Measurements from ENCODE around the gene CD82.

Gene CD82

DNA sequence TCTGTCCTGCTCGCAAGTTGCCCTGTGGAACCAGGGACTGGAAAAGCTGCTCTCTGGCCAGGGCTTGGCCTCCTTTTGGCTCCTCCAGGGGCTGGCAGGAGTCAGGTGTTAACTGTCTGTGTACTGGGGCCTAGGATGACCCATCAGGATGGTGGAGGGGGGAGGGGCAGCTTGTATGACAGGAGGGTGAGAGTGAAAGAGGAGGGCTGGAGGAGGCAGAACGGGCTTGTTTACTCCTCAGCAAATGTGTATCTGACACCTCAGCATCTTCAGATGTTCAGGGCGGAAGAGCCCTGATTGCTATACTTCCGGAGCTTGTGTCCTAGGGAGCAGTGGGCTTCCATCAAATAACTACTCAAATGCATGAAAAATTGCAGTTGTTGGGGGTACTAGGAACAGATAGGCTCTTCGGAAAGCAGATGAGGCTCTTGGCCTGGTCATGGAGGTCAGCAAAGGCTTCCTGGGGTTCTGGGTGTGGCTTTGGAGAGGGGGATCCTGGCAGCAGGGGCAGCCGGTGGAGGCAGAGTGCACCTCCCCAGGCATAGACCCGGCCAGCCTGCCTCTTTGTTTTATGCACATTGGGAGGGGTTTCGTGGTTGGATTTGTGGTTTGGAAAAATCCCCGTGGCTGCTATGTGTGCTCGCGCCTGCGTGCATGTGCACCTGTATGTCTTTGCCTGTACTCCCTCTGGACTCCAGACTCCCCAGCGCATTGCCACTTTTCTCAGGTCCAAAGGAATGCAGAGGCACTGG is 31.2 kb downstream of the CD82 start:
- DNase-seq (ENCODE audit: insufficient read length, low spot score), result peak; percentile 36
- FAIRE-seq, result peak; percentile 97

DNA sequence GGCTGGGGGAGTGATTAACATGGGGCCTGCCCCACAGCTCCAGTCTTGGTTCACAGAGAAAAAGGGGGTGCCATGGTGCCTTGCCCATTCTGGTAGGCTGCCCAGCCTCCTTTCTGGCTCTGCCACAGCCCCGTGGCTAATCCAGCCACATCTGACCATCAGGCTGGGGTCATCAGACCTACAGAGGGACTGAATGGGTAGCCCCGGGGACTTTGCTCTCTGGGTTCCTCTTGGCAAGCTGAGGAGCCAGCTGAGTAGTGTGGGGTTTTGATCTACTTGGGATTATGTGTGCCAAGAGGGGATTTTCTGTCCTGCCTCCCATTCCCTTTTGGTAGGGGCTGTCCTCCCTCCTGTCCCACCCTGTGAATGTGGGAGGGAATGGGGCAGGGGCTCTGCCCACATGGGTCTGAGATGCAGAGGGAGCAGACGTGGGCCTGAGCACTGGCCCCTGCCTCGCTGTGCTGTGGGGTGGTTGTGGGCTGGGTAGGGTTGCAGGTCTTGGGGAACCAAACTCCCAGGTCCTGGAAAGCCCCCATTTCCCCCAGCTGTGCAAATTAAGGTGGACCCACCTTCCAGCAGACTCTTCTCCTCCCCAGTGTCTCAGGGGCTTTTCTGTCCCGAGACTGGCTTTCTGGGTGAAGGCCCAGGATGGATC is 32.0 kb downstream of the CD82 start:
- DNase-seq (ENCODE audit: insufficient read length, low spot score) (no peak), FAIRE-seq (no peak)

DNA sequence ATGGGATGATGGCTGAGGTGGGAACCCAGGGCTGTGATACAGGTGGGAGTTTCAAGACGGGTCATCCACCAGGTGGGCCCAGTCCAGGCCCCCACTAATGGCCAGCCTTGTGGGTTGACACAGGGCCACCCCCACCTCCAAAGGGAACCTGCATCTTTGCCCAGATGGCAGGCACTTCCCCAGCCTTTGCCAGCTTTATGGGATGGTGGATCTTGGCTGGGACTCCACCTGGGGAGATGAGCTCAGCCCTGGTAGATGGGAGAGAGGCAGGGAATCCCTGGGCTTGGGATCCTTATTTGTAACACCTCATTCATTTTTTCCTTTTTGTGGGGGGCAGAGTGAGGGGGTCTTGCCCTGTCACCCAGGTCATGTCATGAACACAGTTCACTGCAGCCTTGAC is 33.4 kb downstream of the CD82 start:
- no peak for FAIRE-seq
- no peak for DNase-seq (ENCODE audit: insufficient read length, low spot score)

DNA sequence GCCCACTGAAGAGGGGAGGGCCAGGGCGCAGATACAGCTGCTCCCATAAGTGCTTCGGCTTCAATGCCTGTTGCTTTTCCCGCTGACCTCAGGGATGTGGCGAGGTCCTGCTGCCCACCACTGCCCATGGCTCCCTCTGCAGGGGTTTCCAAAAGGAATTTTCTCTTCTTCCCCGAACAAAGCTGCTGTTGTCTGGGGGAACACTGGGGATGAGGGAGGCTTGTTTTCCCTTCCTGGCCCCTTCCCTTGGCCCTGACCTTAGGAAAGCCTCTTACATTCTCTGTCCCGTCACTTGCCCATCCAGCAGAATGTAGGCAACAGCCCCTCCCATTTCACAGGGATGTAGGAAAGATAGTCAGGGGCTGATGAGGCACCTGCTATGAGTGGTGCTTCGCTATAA is 34.8 kb downstream of the CD82 start:
- FAIRE-seq (no peak), DNase-seq (ENCODE audit: insufficient read length, low spot score) (no peak)

DNA sequence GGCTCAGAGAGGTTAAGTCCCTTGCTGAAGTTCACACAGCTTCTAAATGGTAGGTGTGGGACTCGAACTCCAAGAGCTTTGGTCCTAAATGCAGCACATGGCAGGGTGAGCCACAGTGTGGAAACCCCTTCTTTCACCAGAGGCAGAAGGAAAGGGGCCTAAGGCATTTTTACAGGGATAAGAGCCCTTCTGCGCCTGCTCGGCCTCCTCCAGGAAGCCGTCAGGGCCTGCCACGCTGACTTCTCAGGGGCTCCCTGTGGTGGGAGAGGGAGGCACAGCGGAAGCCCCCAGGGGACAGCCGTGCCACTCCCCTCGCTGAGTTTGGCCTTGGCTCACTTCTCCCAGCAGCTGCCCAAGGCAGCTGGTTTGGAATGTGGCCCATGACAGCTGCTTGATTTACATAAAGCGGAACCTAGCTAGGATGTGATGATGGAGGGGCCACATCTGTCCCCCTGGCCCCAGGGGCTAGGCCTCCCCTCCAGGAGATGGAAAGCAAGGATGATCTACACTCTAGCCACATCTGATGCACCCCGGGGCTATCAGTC is 35.4 kb downstream of the CD82 start:
- DNase-seq (ENCODE audit: insufficient read length, low spot score) (peak; percentile 30), FAIRE-seq (no peak)

DNA sequence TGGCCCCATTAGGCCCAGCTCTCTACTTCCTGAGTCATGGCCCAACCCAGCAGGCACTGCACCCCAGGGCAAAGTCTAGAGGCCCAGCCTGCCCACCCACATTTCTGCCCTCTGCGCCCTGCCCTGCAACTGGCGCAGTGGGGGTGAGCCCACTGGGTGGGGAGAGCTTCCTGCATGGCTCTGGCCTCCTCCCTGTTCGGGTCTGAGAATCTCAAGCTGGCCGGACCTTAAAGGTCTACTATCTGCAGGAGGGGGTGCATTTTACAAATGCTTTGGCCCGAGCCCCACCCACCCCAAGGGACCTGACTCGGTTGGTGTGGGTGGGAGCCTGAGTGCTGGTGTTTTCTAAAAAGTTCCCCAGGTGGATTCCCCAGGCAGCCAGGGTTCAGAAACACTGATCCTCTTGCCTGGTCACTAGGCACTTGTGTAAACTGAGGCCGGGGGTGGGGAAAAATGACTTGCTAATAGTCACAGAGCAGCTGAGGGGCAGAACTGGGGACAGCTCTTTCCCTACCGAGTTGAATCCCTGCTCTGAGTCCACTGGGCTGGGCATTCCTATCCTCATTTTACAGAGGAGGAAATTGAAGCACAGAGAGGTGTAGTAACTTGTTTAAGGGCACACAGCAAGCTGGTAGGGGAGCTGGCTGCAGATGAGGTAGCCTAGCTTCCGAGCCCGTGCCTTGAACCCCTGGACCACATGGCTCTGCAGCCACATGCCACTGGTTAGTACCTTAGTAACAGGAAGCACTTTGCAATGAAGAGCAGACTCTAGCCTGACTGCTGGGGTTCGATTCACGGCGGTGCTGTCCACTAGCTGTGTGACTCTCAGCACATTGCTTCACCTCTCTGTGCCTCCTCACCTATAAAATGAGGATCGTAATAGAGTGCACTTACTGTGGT is 36.3 kb downstream of the CD82 start:
- no peak for DNase-seq (ENCODE audit: insufficient read length, low spot score)
- FAIRE-seq, result peak; percentile 87

- FAIRE-seq, result no peak
- no peak for DNase-seq (ENCODE audit: insufficient read length, low spot score)
Observed at GRCh38 chr11:44602891-44603310, 37.4 kb downstream of the CD82 start.

- FAIRE-seq (peak; percentile 35), DNase-seq (ENCODE audit: insufficient read length, low spot score) (no peak)
Observed at GRCh38 chr11:44604171-44604581, 38.7 kb downstream of the CD82 start.

GRCh38 chr11:44605068-44605708 is 39.7 kb downstream of the CD82 start:
- no peak for DNase-seq (ENCODE audit: insufficient read length, low spot score)
- no peak for FAIRE-seq

DNA sequence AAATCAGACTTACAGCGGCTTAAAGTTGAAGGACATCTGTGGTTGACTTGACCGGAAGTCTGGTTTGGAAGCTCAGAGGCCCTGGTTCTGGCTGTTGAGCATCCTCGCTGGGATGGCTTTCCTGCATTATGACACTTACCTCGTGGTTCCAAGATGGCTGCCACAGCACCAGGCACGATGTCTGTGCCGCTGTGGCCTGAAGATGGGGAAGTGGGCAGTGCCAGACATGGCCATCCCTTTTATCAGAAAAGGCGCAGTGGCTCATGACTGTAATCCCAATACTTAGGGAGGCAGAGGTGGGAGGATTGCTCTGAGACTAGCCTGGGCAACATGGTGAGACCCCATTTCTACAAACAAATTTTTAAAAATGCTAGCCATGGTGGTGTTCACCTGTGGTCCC is 40.5 kb downstream of the CD82 start:
- FAIRE-seq (no peak), DNase-seq (ENCODE audit: insufficient read length, low spot score) (no peak)

DNA sequence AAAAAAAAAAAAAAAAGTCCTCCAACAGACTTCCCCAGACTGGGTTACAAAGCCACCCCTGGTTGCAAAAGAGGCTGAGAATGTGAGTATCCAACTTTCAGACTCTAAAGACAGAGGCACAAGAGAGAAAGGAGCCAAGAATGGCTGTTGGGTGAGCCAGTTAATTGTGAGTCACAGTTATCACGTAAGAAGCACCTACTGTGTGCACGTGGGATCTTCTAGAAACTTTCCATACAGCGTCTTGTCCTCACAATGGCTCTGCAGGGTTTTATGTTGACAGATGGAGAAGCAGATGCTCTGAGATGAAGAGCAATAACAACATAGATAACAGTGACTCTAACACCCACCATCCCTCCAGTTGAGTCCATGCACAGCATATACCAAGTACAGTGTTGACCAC is 41.0 kb downstream of the CD82 start:
- peak; percentile 8 for FAIRE-seq
- no peak for DNase-seq (ENCODE audit: insufficient read length, low spot score)

DNA sequence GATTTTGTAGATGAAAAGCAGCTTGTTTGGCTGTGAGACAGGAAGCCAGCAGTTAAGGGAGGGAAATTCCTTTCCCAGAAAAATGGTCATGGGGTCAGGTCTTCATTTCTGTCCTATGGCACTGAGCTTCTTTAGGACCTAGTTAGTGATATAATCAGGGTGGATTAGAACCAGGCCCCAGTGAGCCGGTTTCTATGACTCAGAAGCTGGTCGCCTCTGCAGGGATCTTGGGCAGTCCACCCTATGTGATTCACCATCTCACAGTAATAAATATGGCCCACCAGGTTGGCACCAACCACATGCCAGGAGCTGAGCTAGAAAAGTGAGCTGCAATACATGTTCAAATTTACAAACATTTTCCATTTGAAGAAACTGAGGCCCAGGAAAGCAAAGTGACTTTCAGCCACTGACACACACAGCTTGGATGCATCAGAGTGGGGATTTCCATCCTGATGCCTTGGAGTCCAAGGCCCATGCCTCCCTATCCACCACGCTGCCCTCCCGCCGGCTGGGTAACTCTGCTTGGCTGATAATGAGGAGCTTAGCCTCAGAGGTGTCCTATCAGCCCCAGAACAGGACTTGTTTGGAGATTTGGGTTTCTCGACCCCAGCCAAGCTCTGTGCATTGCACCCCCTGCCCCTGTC is 42.0 kb downstream of the CD82 start:
- no peak for DNase-seq (ENCODE audit: insufficient read length, low spot score)
- FAIRE-seq, result no peak

DNA sequence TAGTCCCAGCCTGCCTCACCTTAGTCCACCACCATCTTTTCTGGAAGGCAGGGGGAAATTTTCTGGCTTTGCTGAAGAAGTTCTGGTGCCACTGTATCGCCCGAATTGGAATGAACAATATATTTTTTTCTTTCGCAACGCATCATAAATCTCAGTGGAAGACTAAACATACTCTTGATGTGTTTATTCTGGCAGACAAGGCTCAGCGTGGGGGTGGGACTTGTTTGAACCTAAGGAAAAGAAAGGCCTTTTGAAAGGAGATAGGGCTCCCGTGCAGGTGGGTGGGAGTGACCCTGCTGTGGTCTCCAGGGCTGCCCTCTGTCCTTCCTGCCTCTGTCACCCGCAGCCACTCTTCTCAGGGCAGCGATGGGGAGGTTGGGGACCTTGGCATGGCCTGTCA is 42.5 kb downstream of the CD82 start:
- FAIRE-seq (no peak), DNase-seq (ENCODE audit: insufficient read length, low spot score) (no peak)

GRCh38 chr11:44608651-44608990 is 43.2 kb downstream of the CD82 start:
- FAIRE-seq (no peak), DNase-seq (ENCODE audit: insufficient read length, low spot score) (no peak)

- DNase-seq (ENCODE audit: insufficient read length, low spot score) (peak; percentile 46), FAIRE-seq (peak; percentile 97)
Observed at GRCh38 chr11:44608991-44609782, 43.7 kb downstream of the CD82 start.

DNA sequence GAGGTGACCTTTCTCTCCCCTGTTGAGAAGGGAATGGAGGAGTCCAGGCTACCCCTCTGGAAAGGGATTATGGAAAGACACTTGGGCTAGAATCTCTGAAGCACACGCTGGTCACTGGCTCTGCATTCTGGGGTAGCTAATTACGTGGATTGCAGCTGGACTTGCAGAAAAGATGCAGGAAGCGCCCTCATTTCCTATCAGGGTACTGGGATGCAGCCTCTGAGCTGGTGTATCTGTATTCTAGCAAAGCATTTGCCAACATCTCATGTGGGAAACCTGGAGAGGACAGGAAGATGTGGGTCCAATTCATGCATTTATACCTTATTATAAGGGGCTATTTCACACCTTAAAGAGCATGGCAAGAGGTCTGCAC is 44.3 kb downstream of the CD82 start:
- no peak for FAIRE-seq
- no peak for DNase-seq (ENCODE audit: insufficient read length, low spot score)

DNA sequence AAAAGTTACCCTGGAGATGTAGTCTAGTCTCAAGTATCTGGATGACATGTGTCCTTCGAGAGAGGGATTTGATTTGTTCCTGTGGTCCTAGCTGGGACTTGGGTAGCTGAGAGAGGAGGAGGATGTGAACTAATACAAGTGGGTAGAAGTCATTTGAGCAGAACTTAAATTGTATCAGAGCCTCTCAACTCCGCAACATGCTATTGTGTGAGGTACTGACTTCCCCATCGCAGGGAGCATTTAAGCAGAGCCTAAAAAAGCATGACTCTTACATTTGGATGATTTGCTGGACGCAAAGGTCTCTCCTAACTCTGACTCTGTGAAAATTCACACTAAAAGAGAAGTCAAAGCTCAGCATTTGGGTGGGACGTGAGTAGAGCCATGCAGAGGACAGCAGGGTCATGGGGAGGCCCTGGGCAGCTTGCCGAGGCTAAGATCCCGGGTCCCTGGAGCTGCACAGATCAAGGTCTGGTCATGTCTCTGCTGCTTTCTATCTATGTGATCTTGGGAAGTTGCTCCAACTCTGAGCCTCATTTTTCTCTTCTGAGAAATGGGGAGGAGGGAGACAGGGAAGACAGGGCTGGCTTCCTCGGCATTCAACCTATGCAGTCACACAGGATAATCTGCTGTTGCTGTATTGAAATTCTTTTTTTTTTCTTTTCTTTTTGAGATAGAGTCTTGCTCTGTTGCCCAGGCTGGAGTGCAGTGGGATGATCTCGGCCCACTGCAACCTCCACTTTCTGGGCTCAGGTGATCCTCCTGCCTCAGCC is 44.9 kb downstream of the CD82 start:
- no peak for FAIRE-seq

GRCh38 chr11:44611088-44611487 is 45.6 kb downstream of the CD82 start:
- FAIRE-seq (peak; percentile 11), DNase-seq (ENCODE audit: insufficient read length, low spot score) (no peak)

More for the DNA sequence above, 44.9 kb downstream of the CD82 start:
- no peak for DNase-seq (ENCODE audit: insufficient read length, low spot score)

Data from GM19239 (cell line).